GM11168 (cell line): Measurements from ENCODE around the gene HIGD2A.
"Not testable (repeated sequence)": the region's sequence is repeated elsewhere in the genome, so short reads cannot be mapped to it uniquely, and the experiment has no call there.

Experiments
- in situ Hi-C: fragments of 300-500 bp; cut with MboI; formaldehyde crosslinking; loops from one replicate; pipeline ENCODE4 v1.12.0; 2022; ENCODE audit warnings: low sequenced_read_pairs; ENCODE audit not compliant: unreplicated experiment

HIGD2A gene

GRCh38 chr5:176394096-176394495 lies 5.5 kb downstream of the HIGD2A start:
- in situ Hi-C loops: no loop called here

- in situ Hi-C loops: no loop called here
These were observed 6.5 kb downstream of the HIGD2A start for GRCh38 chr5:176394881-176395675.

- in situ Hi-C loops: no loop called here
These were observed 7.8 kb downstream of the HIGD2A start for GRCh38 chr5:176396330-176396729.

- in situ Hi-C loops: no loop called here
These were observed 9.3 kb downstream of the HIGD2A start for GRCh38 chr5:176397736-176398420.

- in situ Hi-C loops: no loop called here
These were observed 12.0 kb downstream of the HIGD2A start for GRCh38 chr5:176400382-176401156.

GRCh38 chr5:176401281-176402205 lies 13.0 kb downstream of the HIGD2A start:
- in situ Hi-C loops: no loop called here

GRCh38 chr5:176405656-176406435 lies 17.3 kb downstream of the HIGD2A start:
- in situ Hi-C loops: no loop called here

- in situ Hi-C loops: no loop called here
These were observed 18.0 kb downstream of the HIGD2A start for GRCh38 chr5:176406436-176407052.

- in situ Hi-C loops: no loop called here
These were observed 19.1 kb downstream of the HIGD2A start for GRCh38 chr5:176407456-176408251.

GRCh38 chr5:176408252-176408573 lies 19.7 kb downstream of the HIGD2A start:
- in situ Hi-C loops: not testable (repeated sequence)

GRCh38 chr5:176408590-176408989 lies 20.0 kb downstream of the HIGD2A start:
- in situ Hi-C loops: no loop called here

- in situ Hi-C loops: no loop called here
These were observed 21.2 kb downstream of the HIGD2A start for GRCh38 chr5:176409765-176410164.

GRCh38 chr5:176410486-176411180 lies 22.1 kb downstream of the HIGD2A start:
- in situ Hi-C loops: no loop called here

GRCh38 chr5:176412517-176413254 lies 24.1 kb downstream of the HIGD2A start:
- in situ Hi-C loops: no loop called here

- in situ Hi-C loops: no loop called here
These were observed 24.7 kb downstream of the HIGD2A start for GRCh38 chr5:176413255-176413565.

GRCh38 chr5:176413709-176414191 lies 25.2 kb downstream of the HIGD2A start:
- in situ Hi-C loops: no loop called here

GRCh38 chr5:176414704-176415103 lies 26.2 kb downstream of the HIGD2A start:
- in situ Hi-C loops: no loop called here
